ENCODE data around the gene ARHGEF17. TPM values are rescaled to one million over a fixed set of nuclear protein-coding genes. Genes with fewer than 3 reads are reported as not detected.
A peak's percentile ranks its signal among the peaks of the same experiment; 100 is the strongest.

Gene ARHGEF17
- total and polyA plus RNA-seq, 2 of the 13 experiments (the other 11 are each of a cell fraction or from before 2014, with no cell fraction given) = 10.7 to 28.8 TPM

- H3K27ac ChIP-seq (ENCODE audit: extremely low read length, insufficient read depth, low read length) = no peak overlapping the region
- no peaks in the 10 kb centered on the region for H4K20me1 ChIP-seq (ENCODE audit: insufficient read depth, low read length)
- BruUV-seq (replicated peaks) = no TSS peak
- POLR2A ChIA-PET = interaction anchor here (0.8 kb wide), 1 partner anchor 78 kb away, joined by 3 read pairs; no protein-coding TSS in a partner anchor
- intact Hi-C loops (cut with micrococcal nuclease; ENCODE audit: unreplicated experiment) = no loop called here
- H3K9me3 ChIP-seq (ENCODE audit: low read length) = no peaks in the 10 kb centered on the region
- WGBS (ENCODE audit: low lambda C conversion rate) = 95% methylated on average over 16 of the region's 21 CpGs
- ATAC-seq = no peak
- H2AFZ ChIP-seq (ENCODE audit: low read length) = no peak overlapping the region
- H3K79me2 ChIP-seq (ENCODE audit: insufficient read depth, low read length) = peaks cover 10% of the 10 kb centered on the region
- H3K9ac ChIP-seq (ENCODE audit: insufficient read depth, low read depth, low read length) = no peak overlapping the region
- H3K36me3 ChIP-seq (replicated peaks in 1 of 2; ENCODE audit: control insufficient read depth in 1 of 2, insufficient read depth in 2 of 2, low read length in 2 of 2) = no peaks in the 10 kb centered on the region
- TF ChIP-seq ATF2 (CRISPR knock-in tag; IDR thresholded peaks at IDR 0.05) (no peak), ZNF569 (CRISPR knock-in tag; IDR thresholded peaks at IDR 0.05; ENCODE audit: borderline replicate concordance) (no peak), FOXJ3 (CRISPR knock-in tag; IDR thresholded peaks at IDR 0.05; ENCODE audit: borderline replicate concordance) (no peak), ATF4 (CRISPR knock-in tag; IDR thresholded peaks at IDR 0.05) (no peak), ZNF687 (CRISPR knock-in tag; IDR thresholded peaks at IDR 0.05) (0 out of 2 replicates have a peak, but pooled peaks have one; percentile 7), GATA4 (IDR thresholded peaks at IDR 0.05; ENCODE audit: borderline replicate concordance, low read depth) (no peak), SALL2 (CRISPR knock-in tag; IDR thresholded peaks at IDR 0.05) (no peak)
- in situ Hi-C loops (cut with HindIII; ENCODE audit: extremely low pct_ligation_motif_present, low pct_unique_long_range_greater_than_20kb) = no loop called here
- no peak for DNase-seq (ENCODE audit: low spot score)
- no peaks in the 10 kb centered on the region for H3K27me3 ChIP-seq (ENCODE audit: control insufficient read depth in 1 of 2, insufficient read depth in 2 of 2, low read length in 2 of 2)
- no peak overlapping the region for H3K4me2 ChIP-seq (ENCODE audit: low read depth, low read length)
- H3K4me1 ChIP-seq (ENCODE audit: insufficient read depth, low read length) = peaks cover 16% of the 10 kb centered on the region
- no peak for FAIRE-seq
- CTCF ChIA-PET (ENCODE audit: low intra/inter-chr PET ratio, low total read pairs) = no interaction called here
- H3K4me3 ChIP-seq (replicated peaks in 1 of 3; ENCODE audit: insufficient read depth in 1 of 3, low read depth in 2 of 3, low read length in 3 of 3) = no peak overlapping the region
These were observed 77.0 kb downstream of the ARHGEF17 start for GRCh38 chr11:73384872-73385689.

All from HepG2 (cell line).